IMR-90 (cell line): ENCODE data around the gene PKNOX1. TPM values are rescaled to one million over a fixed set of nuclear protein-coding genes. Genes with fewer than 3 reads are reported as not detected.

Experiments used
- ATAC-seq: fragments of 200-7000 bp; cut with Tn5 transposase; 2 replicates; pipeline ENCODE4 v1.9.1; 2020; ENCODE audit warnings: low read depth, mild to moderate bottlenecking, moderate library complexity
- BruUV-seq: library from RNA; stranded (reverse); fragments of 400-500 nt; replicated peaks from 2 replicates; lab custom pipeline; 2021; lab: Mats Ljungman, UMichigan
- CTCF ChIA-PET: fragments of 300-600 bp; formaldehyde crosslinking; extraction: SDS; loops from one replicate; lab custom pipeline; 2021; ENCODE audit warnings: antibody characterized with exemption; lab: Yijun Ruan, JAX
- POLR2A ChIA-PET: fragments of 300-600 bp; sonication (Branson Sonifier 250); formaldehyde crosslinking; loops from one replicate; lab custom pipeline; 2022; ENCODE audit warnings: antibody characterized with exemption; ENCODE audit not compliant: unreplicated experiment; lab: Charles Lee
- DNase-seq: peaks from one replicate; pipeline ENCODE4 v3.0.0; 2013
- H2AFZ ChIP-seq: replicated peaks from 2 replicates; pipeline ENCODE3; 2013; ENCODE audit warnings: low read length, mild to moderate bottlenecking; ENCODE audit not compliant: poor library complexity
- H2AK5ac ChIP-seq: 2 replicates; pipeline ENCODE4 v1.6.1; 2013; ENCODE audit warnings: low read depth, low read length, inconsistent platforms
- H2AK9ac ChIP-seq: replicated peaks from 2 replicates; pipeline ENCODE3; 2013; ENCODE audit warnings: mild to moderate bottlenecking, low read depth, low read length, moderate library complexity; ENCODE audit not compliant: poor library complexity
- H2BK120ac ChIP-seq: 2 replicates; pipeline ENCODE4 v1.6.1; 2013; ENCODE audit warnings: low read depth, low read length, inconsistent platforms
- H2BK15ac ChIP-seq: 3 replicates; pipeline ENCODE4 v1.6.1; 2013; ENCODE audit warnings: low read depth, low read length, inconsistent platforms
- H2BK20ac ChIP-seq: 2 replicates; pipeline ENCODE4 v1.6.1; 2013; ENCODE audit warnings: low read depth, mild to moderate bottlenecking, inconsistent platforms, low read length, moderate library complexity
- H2BK5ac ChIP-seq: 2 replicates; pipeline ENCODE4 v1.6.1; 2013; ENCODE audit warnings: mild to moderate bottlenecking, low read depth, low read length, inconsistent platforms; ENCODE audit not compliant: poor library complexity, severe bottlenecking
- H3K14ac ChIP-seq: replicated peaks from 2 replicates; pipeline ENCODE4 v1.6.1; 2013; ENCODE audit warnings: low read depth, low read length, inconsistent platforms
- H3K18ac ChIP-seq: 2 replicates; pipeline ENCODE4 v1.6.1; 2013; ENCODE audit warnings: low read depth, low read length, control low read depth
- H3K23ac ChIP-seq: 2 replicates; pipeline ENCODE4 v1.6.1; 2013; ENCODE audit warnings: low read depth, low read length, inconsistent platforms
- H3K27ac ChIP-seq: 2 replicates; pipeline ENCODE4 v1.5.1; 2013; ENCODE audit warnings: mild to moderate bottlenecking, control low read depth, low read length; ENCODE audit not compliant: insufficient read depth
- H3K27me3 ChIP-seq: 2 replicates; pipeline ENCODE4 v1.6.1; 2013; ENCODE audit warnings: low read length; ENCODE audit not compliant: control insufficient read depth, insufficient read depth
- H3K36me3 ChIP-seq: 2 replicates; pipeline ENCODE4 v1.6.1; 2013; ENCODE audit warnings: low read length, mixed read lengths; ENCODE audit not compliant: control insufficient read depth, insufficient read depth
- H3K4ac ChIP-seq: 2 replicates; pipeline ENCODE4 v1.6.1; 2013; ENCODE audit warnings: low read depth, low read length, inconsistent platforms
- H3K4me1 ChIP-seq: 2 replicates; pipeline ENCODE4 v1.6.1; 2013; ENCODE audit warnings: low read length, mixed read lengths; ENCODE audit not compliant: control insufficient read depth, insufficient read depth
- H3K4me2 ChIP-seq: 2 replicates; pipeline ENCODE4 v1.6.1; 2013; ENCODE audit warnings: low read depth, mild to moderate bottlenecking, control low read depth, low read length, moderate library complexity
- H3K4me3 ChIP-seq: 2 replicates; pipeline ENCODE4 v1.5.1; 2013; ENCODE audit warnings: low read depth, mild to moderate bottlenecking, control low read depth, low read length, moderate library complexity; ENCODE audit not compliant: insufficient read depth
- H3K56ac ChIP-seq: 2 replicates; pipeline ENCODE4 v1.6.1; 2013; ENCODE audit warnings: low read length, inconsistent platforms; ENCODE audit not compliant: insufficient read depth; ENCODE audit errors: extremely low read depth
- H3K79me1 ChIP-seq, 2 experiments: 2 replicates each; pipeline ENCODE4 v1.6.1; 2013; ENCODE audit warnings: low read length in 2 of 2, inconsistent platforms in 1 of 2, low read depth in 1 of 2
- H3K9ac ChIP-seq: 2 replicates; pipeline ENCODE4 v1.6.1; 2013; ENCODE audit warnings: low read depth, low read length, control low read depth
- H3K9me1 ChIP-seq: 2 replicates; pipeline ENCODE4 v1.6.1; 2013; ENCODE audit warnings: low read length, inconsistent platforms; ENCODE audit not compliant: insufficient read depth
- H3K9me3 ChIP-seq: 2 replicates; pipeline ENCODE4 v1.6.1; 2013; ENCODE audit warnings: low read length; ENCODE audit not compliant: control insufficient read depth, insufficient read depth
- H4K20me1 ChIP-seq: 2 replicates; pipeline ENCODE4 v1.6.1; 2013; ENCODE audit warnings: low read length, inconsistent platforms; ENCODE audit not compliant: insufficient read depth
- H4K5ac ChIP-seq: 2 replicates; pipeline ENCODE4 v1.6.1; 2013; ENCODE audit warnings: mild to moderate bottlenecking, low read depth, low read length, control low read depth
- H4K8ac ChIP-seq, 2 experiments: 2 replicates each; pipeline ENCODE4 v1.6.1; 2013; ENCODE audit warnings: low read depth in 2 of 2, low read length in 2 of 2, control low read depth in 1 of 2, inconsistent platforms in 1 of 2
- H4K91ac ChIP-seq: 2 replicates; pipeline ENCODE4 v1.6.1; 2013; ENCODE audit warnings: low read depth, low read length, inconsistent platforms; ENCODE audit not compliant: insufficient read depth
- CEBPB ChIP-seq: IDR thresholded peaks from 2 replicates; pipeline ENCODE4 v1.6.1; 2012; ENCODE audit warnings: low read depth, low read length, improper control_type of control experiment
- CHD1 ChIP-seq: IDR thresholded peaks from 2 replicates; pipeline ENCODE4 v1.6.1; 2012; ENCODE audit warnings: low read depth, low read length, improper control_type of control experiment
- ELK1 ChIP-seq: fragments of 150-350 bp; IDR thresholded peaks from 2 replicates; pipeline ENCODE4 v1.6.1; 2016; ENCODE audit warnings: low read depth, mild to moderate bottlenecking, low read length, moderate library complexity, borderline replicate concordance
- MXI1 ChIP-seq: IDR thresholded peaks from 2 replicates; pipeline ENCODE4 v1.6.1; 2012; ENCODE audit warnings: low read depth, mild to moderate bottlenecking, low read length, moderate library complexity, borderline replicate concordance
- NFE2L2 ChIP-seq: fragments of 150-350 bp; IDR thresholded peaks from 2 replicates; pipeline ENCODE4 v1.6.1; 2016; ENCODE audit warnings: low read depth, mild to moderate bottlenecking, low read length
- POLR2A ChIP-seq: IDR thresholded peaks from 2 replicates; pipeline ENCODE4 v1.6.1; 2012; ENCODE audit warnings: mild to moderate bottlenecking, low read depth, low read length
- RAD21 ChIP-seq: IDR thresholded peaks from 2 replicates; pipeline ENCODE4 v1.6.1; 2012; ENCODE audit warnings: low read length, improper control_type of control experiment
- SMC3 ChIP-seq: fragments of 150-350 bp; IDR thresholded peaks from 2 replicates; pipeline ENCODE4 v1.6.1; 2016; ENCODE audit warnings: low read depth, mild to moderate bottlenecking, antibody characterized with exemption, low read length, moderate library complexity
- WGBS, 2 experiments: methylation state at CpG; one replicate each; pipeline versions ENCODE4 v1.1.5 to v1.1.7; 2013; ENCODE audit warnings: missing lambda C conversion rate in 2 of 2; ENCODE audit not compliant: insufficient read length in 1 of 2; ENCODE audit errors: extremely low coverage in 2 of 2; 5-methylcytosine and 5-hydroxymethylcytosine counted together
- dilution Hi-C: fragments of 300-500 bp; cut with HindIII; formaldehyde crosslinking; loops from one replicate; pipeline ENCODE4 v1.14.3; 2018; ENCODE audit warnings: low sequenced_read_pairs; ENCODE audit not compliant: unreplicated experiment
- in situ Hi-C: fragments of 300-500 bp; cut with MboI; formaldehyde crosslinking; loops from 3 replicates; pipeline ENCODE4 v1.14.3; 2019; ENCODE audit warnings: low sequenced_read_pairs, inconsistent platforms, mixed read lengths
- intact Hi-C: fragments of 100-400 bp; cut with micrococcal nuclease; formaldehyde crosslinking; loops from 2 replicates; pipeline ENCODE4 v1.10.0; 2022
- polyA plus RNA-seq, 3 experiments: library from polyadenylated mRNA; depleted of rRNA; stranded (reverse); fragments of >200 nt; gene quantifications; 2 replicates each; pipeline ENCODE4 v1.2.3, GENCODE V29; 2012; ENCODE audit warnings: low replicate concordance in 1 of 3
- total RNA-seq: library from RNA; depleted of rRNA; stranded (reverse); fragments of >200 nt; gene quantifications from 2 replicates; pipeline ENCODE4 v1.2.3, GENCODE V29; 2012
- TF ChIP-seq, protein P1 (sequence below): fragments of 150-350 bp; IDR thresholded peaks from 2 replicates; pipeline ENCODE4 v1.6.1; 2017; ENCODE audit warnings: mild to moderate bottlenecking, antibody characterized with exemption, low read length, low read depth

The PKNOX1 gene
- total and polyA plus RNA-seq, 2 of the 4 experiments (the other 2 are of a cell fraction), result 35.0 to 61.0 TPM

- H3K4me2 ChIP-seq, result no peak overlapping the region
- H2BK5ac ChIP-seq, result no peak overlapping the region
- peaks cover 7 to 24% of the 10 kb centered on the region in 2 experiments for H3K79me1 ChIP-seq
- H3K18ac ChIP-seq, result no peak overlapping the region
- CTCF ChIA-PET, result no interaction called here
- no peak overlapping the region for H2AK9ac ChIP-seq
- POLR2A ChIA-PET, result no interaction called here
- no TSS peak for BruUV-seq
- no peak overlapping the region for H3K27ac ChIP-seq
- ATAC-seq (no peak), DNase-seq (no peak)
- no peak overlapping the region for H2BK15ac ChIP-seq
- in situ Hi-C loops (no loop called here), intact Hi-C loops (no loop called here), dilution Hi-C loops (no loop called here)
- no peak overlapping the region for H3K23ac ChIP-seq
- 97% methylated on average over 6 of the region's 12 CpGs; no CpG with 5 or more reads in 1 of the 2 experiments for WGBS, 2 experiments
- H3K9ac ChIP-seq, result no peak overlapping the region
- no peaks in the 10 kb centered on the region for H4K20me1 ChIP-seq
- no peak overlapping the region for H2AK5ac ChIP-seq
- no peaks in the 10 kb centered on the region for H3K27me3 ChIP-seq
- H3K4me3 ChIP-seq, result no peak overlapping the region
- peaks cover 34% of the 10 kb centered on the region for H3K36me3 ChIP-seq
- no peak overlapping the region for H4K8ac ChIP-seq
- no peaks in the 10 kb centered on the region; the same call in 1 of the 2 replicates for H3K4me1 ChIP-seq
- no peak overlapping the region for H4K91ac ChIP-seq
- no peak overlapping the region for H3K14ac ChIP-seq
- no peak overlapping the region for H2AFZ ChIP-seq
- TF ChIP-seq, protein P1, sequence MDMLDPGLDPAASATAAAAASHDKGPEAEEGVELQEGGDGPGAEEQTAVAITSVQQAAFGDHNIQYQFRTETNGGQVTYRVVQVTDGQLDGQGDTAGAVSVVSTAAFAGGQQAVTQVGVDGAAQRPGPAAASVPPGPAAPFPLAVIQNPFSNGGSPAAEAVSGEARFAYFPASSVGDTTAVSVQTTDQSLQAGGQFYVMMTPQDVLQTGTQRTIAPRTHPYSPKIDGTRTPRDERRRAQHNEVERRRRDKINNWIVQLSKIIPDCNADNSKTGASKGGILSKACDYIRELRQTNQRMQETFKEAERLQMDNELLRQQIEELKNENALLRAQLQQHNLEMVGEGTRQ, result no peak
- TF ChIP-seq ELK1 (no peak), CHD1 (no peak), POLR2A (no peak), NFE2L2 (no peak), CEBPB (no peak), MXI1 (no peak), SMC3 (no peak), RAD21 (no peak)
- peaks cover 16% of the 10 kb centered on the region for H3K9me1 ChIP-seq
- H3K4ac ChIP-seq, result no peak overlapping the region
- H2BK20ac ChIP-seq, result no peak overlapping the region
- H3K9me3 ChIP-seq, result no peaks in the 10 kb centered on the region
- H2BK120ac ChIP-seq, result no peak overlapping the region
- no peak overlapping the region for H4K5ac ChIP-seq
- H3K56ac ChIP-seq, result no peak overlapping the region
Measured at GRCh38 chr21:43031121-43031619, 56.8 kb downstream of the PKNOX1 start.
